Karpas-422 (cell line): ENCODE results near the gene GGACT. TPM values are rescaled to one million over a fixed set of nuclear protein-coding genes. Genes with fewer than 3 reads are reported as not detected.

Experiments used
- DNase-seq: peaks from one replicate; pipeline ENCODE4 v3.0.0-alpha.2; 2015
- H2AFZ ChIP-seq: fragments of 200-600 bp; sonication (generic); 2 replicates; pipeline ENCODE4 v1.6.1; 2014; ENCODE audit warnings: antibody characterized with exemption, low read length, mixed read lengths
- H3K27ac ChIP-seq: fragments of 200-600 bp; sonication (generic); 2 replicates; pipeline ENCODE4 v1.5.1; 2014; ENCODE audit warnings: mild to moderate bottlenecking, low read length, moderate library complexity
- H3K27me3 ChIP-seq: fragments of 200-600 bp; sonication (generic); 2 replicates; pipeline ENCODE4 v1.6.1; 2014; ENCODE audit warnings: low read length, mixed read lengths
- H3K36me3 ChIP-seq: fragments of 200-600 bp; sonication (generic); 2 replicates; pipeline ENCODE4 v1.6.1; 2014; ENCODE audit warnings: low read length, mixed read lengths; ENCODE audit not compliant: insufficient read depth
- H3K4me1 ChIP-seq: fragments of 200-600 bp; sonication (generic); 2 replicates; pipeline ENCODE4 v1.6.1; 2014; ENCODE audit warnings: mild to moderate bottlenecking, low read length, mixed read lengths
- H3K4me2 ChIP-seq: fragments of 200-600 bp; sonication (generic); 2 replicates; pipeline ENCODE4 v1.6.1; 2014; ENCODE audit warnings: low read length, low read depth, mild to moderate bottlenecking; ENCODE audit not compliant: poor library complexity, severe bottlenecking
- H3K4me3 ChIP-seq: fragments of 200-600 bp; sonication (generic); 2 replicates; pipeline ENCODE4 v1.5.1; 2014; ENCODE audit warnings: mild to moderate bottlenecking, antibody characterized with exemption, low read length, mixed read lengths
- H3K79me2 ChIP-seq: fragments of 200-600 bp; sonication (generic); 2 replicates; pipeline ENCODE4 v1.6.1; 2014; ENCODE audit warnings: mild to moderate bottlenecking, low read length, mixed read lengths
- H3K9ac ChIP-seq: fragments of 200-600 bp; sonication (generic); 2 replicates; pipeline ENCODE4 v1.6.0; 2014; ENCODE audit warnings: low read length
- H3K9me2 ChIP-seq: fragments of 200-600 bp; sonication (generic), shearing (Covaris generic); replicated peaks from 2 replicates; pipeline ENCODE4 v1.6.0; 2014; ENCODE audit warnings: mild to moderate bottlenecking, low read length, moderate library complexity; ENCODE audit not compliant: insufficient read depth
- H3K9me3 ChIP-seq: fragments of 300-700, 200-600 bp; sonication (generic); 2 replicates; pipeline ENCODE4 v1.6.1; 2014; ENCODE audit warnings: low read length, mixed read lengths
- H4K20me1 ChIP-seq: fragments of 200-600 bp; sonication (generic); 2 replicates; pipeline ENCODE4 v1.6.1; 2014; ENCODE audit warnings: mild to moderate bottlenecking, antibody characterized with exemption, low read length, low read depth; ENCODE audit not compliant: insufficient read depth
- total RNA-seq: library from RNA; depleted of rRNA; stranded (reverse); fragments of >200 nt; shearing (Covaris generic); gene quantifications from 2 replicates; pipeline ENCODE4 v1.2.3, GENCODE V29; 2014; ENCODE audit warnings: low replicate concordance

Gene GGACT
- total RNA-seq, 1 experiment from 2014 or later = 8.8 TPM

DNA sequence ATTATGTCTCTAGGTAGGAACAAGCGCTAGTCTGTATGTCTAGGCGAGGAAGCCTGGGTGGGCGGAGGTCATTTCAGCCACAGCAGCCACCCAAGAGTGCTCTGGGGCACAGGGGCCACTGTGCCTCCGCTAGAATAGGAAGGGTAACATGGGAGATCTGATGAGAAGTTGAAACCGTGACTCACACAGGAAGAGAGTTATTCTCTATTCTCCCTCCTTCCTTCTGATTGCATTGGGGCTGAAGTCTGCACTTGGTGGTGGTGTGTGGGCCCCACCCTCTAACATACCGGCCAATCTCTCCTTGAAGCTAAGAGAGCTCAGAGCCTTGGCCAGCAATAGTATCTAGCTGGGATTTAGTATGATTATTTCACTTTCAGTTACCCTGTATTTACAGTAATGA, 20.3 kb upstream of the GGACT start:
- Histone ChIP-seq H3K36me3 (no peaks in the 10 kb centered on the region), H3K4me2 (no peak overlapping the region), H2AFZ (no peak overlapping the region), H3K27ac (no peak overlapping the region; the same call in 1 of the 2 replicates), H3K9ac (no peak overlapping the region), H3K9me3 (no peaks in the 10 kb centered on the region), H3K27me3 (no peaks in the 10 kb centered on the region), H4K20me1 (no peaks in the 10 kb centered on the region), H3K4me3 (no peak overlapping the region), H3K79me2 (no peaks in the 10 kb centered on the region), H3K4me1 (peaks cover 20% of the 10 kb centered on the region), H3K9me2 (no peaks in the 10 kb centered on the region)
- DNase-seq = no peak

DNA sequence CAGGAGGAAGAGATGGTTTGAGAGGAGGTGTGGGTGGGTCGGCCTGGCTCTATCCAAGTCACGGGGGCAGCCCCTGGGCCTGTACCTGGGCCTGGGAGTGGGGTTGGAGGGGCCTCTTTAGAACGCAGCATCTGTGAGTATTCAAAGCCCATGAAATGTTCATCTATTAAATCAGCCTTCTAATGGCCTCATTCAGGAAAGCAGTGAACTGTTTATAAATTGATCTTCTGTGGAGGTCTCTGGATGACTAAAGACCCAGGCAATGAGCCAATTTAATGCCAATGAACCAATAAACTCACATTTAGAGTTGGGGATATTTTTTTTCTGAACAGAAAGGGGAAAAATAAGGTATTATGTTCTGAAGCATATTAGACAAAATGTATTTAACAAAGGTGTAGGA, 19.9 kb upstream of the GGACT start:
- Histone ChIP-seq H3K4me3 (no peak overlapping the region), H3K79me2 (no peaks in the 10 kb centered on the region), H3K9ac (no peak overlapping the region), H3K9me3 (no peaks in the 10 kb centered on the region), H2AFZ (no peak overlapping the region), H3K27ac (no peak overlapping the region), H3K4me2 (no peak overlapping the region), H3K27me3 (no peaks in the 10 kb centered on the region), H3K4me1 (peaks cover 20% of the 10 kb centered on the region), H3K9me2 (no peaks in the 10 kb centered on the region), H4K20me1 (no peaks in the 10 kb centered on the region), H3K36me3 (no peaks in the 10 kb centered on the region)
- DNase-seq = no peak

DNA sequence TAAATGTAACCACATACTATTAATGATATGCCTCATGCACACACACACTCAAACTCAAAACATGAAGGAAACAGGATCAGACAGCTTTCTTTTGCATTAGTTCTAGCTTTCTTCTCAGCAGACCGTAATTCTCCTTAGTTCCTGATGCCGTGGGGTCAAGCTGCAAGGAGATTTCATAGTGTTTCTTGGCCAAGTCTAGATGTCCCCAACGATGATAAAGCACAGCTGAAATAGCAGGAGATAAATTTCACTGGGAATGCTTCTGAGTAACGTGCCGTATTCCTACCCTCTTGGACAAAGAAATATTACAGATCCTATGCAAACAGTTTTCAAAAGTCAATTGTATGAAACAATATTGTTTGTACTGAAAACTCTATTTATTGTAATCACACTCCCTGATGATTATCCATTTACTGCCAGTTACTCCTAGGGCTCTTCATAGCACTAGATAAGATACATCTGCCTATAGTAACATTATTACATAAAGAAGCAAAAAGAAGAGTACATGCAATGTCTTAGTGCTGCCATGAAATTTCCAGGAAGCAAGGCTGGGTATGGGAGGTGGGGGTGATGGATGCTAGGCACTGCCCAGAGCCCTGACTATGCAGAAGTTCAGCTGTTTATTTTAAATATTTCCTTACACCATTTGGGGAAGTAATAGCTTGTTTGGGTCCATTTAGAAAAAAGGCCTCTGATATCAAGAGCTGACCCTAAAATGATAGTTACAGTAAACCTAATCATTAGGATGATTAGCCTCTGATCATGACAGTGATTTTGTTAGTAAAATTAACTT, 16.5 kb upstream of the GGACT start:
- Histone ChIP-seq H3K36me3 (no peaks in the 10 kb centered on the region), H3K4me1 (peaks cover 9% of the 10 kb centered on the region), H3K9me2 (no peaks in the 10 kb centered on the region), H3K27ac (no peak overlapping the region), H3K27me3 (no peaks in the 10 kb centered on the region), H3K79me2 (no peaks in the 10 kb centered on the region), H4K20me1 (no peaks in the 10 kb centered on the region), H3K9ac (no peak overlapping the region), H2AFZ (no peak overlapping the region), H3K4me2 (no peak overlapping the region), H3K4me3 (no peak overlapping the region), H3K9me3 (no peaks in the 10 kb centered on the region)
- DNase-seq = no peak

DNA sequence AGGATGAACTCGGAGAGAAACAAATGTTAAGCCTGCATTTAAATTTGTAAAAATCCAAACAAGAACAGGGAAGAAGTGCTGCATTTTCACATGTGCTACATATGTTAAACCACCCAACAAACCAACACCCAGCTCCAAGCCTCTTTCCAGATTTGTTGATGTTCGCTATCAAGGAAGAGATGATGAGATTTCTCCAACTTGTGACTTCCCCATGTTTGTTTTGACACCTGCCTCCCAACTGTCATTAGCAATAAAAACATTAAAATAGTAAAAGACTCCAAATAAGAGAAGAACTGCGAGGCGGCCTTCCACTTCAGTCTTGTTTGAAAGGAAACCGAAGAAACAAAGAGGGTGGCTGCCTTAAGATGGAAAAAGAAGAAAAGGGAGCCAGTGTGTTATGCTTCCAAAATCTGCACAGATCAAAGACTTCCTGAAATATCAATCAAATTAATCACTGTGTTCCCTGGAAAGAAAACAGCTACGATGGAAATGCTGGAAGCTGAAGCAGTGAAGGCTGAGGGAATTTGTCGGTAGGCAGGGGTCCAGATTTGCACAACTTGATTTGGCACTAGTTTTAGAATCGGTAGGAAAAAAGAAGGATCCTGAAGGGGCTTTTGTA, 14.0 kb upstream of the GGACT start:
- H4K20me1 ChIP-seq = no peaks in the 10 kb centered on the region
- H3K36me3 ChIP-seq = no peaks in the 10 kb centered on the region
- H2AFZ ChIP-seq = no peak overlapping the region
- H3K79me2 ChIP-seq = no peaks in the 10 kb centered on the region
- no peak overlapping the region for H3K9ac ChIP-seq
- H3K4me1 ChIP-seq = no peaks in the 10 kb centered on the region
- no peak overlapping the region for H3K27ac ChIP-seq
- H3K9me3 ChIP-seq = no peaks in the 10 kb centered on the region
- no peak overlapping the region for H3K4me3 ChIP-seq
- no peaks in the 10 kb centered on the region for H3K27me3 ChIP-seq
- no peaks in the 10 kb centered on the region for H3K9me2 ChIP-seq
- DNase-seq = no peak
- H3K4me2 ChIP-seq = no peak overlapping the region

DNA sequence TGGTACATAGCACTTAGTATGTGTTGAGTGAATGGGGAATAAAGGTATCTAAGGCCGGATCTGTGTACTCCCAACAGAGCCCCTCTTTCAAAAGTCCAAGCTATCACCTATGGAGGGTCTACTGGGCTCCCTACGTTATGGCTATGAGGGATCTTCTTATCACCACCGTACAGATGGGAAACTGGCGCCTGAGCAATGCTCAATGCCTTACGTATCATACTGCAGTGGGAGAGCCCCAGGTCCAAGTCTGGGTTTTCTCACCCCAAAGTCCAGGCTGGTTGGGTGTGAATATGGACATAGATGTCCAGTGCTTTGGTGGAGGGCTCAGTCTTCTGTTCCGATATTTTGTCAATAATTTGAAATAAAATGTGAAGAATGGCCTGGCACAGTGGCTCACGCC, 13.1 kb upstream of the GGACT start:
- H4K20me1 ChIP-seq = no peaks in the 10 kb centered on the region
- no peak overlapping the region for H3K9ac ChIP-seq
- no peaks in the 10 kb centered on the region for H3K4me1 ChIP-seq
- no peaks in the 10 kb centered on the region for H3K27me3 ChIP-seq
- DNase-seq = no peak
- H3K9me2 ChIP-seq = no peaks in the 10 kb centered on the region
- H3K36me3 ChIP-seq = no peaks in the 10 kb centered on the region
- H3K4me3 ChIP-seq = no peak overlapping the region
- no peak overlapping the region for H3K27ac ChIP-seq
- H2AFZ ChIP-seq = no peak overlapping the region
- no peaks in the 10 kb centered on the region for H3K9me3 ChIP-seq
- H3K79me2 ChIP-seq = no peaks in the 10 kb centered on the region
- no peak overlapping the region for H3K4me2 ChIP-seq

DNA sequence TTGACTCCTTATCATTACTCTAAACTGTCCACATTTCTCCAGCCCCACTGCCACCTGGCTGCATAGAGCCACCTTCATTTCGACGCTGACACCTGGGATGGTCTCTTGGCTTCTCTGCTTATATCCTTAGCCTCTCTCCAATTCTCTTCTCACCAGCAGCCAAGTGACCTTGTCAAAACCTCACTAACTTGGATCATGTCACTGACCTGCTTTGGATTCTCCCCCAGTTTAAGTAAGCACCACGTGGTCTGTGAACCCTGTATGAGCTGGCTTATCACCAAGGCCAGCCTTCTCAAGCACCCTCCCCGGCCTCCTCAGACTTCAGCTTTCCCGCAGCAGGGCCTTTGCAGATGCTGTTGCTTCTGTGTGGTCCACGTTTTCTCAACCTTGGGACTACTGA, 12.3 kb upstream of the GGACT start:
- Histone ChIP-seq H3K9me3 (no peaks in the 10 kb centered on the region), H3K79me2 (no peaks in the 10 kb centered on the region), H3K4me1 (no peaks in the 10 kb centered on the region), H3K27me3 (no peaks in the 10 kb centered on the region), H3K4me2 (no peak overlapping the region), H3K27ac (no peak overlapping the region), H2AFZ (no peak overlapping the region), H3K9ac (no peak overlapping the region), H3K9me2 (no peaks in the 10 kb centered on the region), H3K36me3 (no peaks in the 10 kb centered on the region), H3K4me3 (no peak overlapping the region), H4K20me1 (no peaks in the 10 kb centered on the region)
- no peak for DNase-seq

DNA sequence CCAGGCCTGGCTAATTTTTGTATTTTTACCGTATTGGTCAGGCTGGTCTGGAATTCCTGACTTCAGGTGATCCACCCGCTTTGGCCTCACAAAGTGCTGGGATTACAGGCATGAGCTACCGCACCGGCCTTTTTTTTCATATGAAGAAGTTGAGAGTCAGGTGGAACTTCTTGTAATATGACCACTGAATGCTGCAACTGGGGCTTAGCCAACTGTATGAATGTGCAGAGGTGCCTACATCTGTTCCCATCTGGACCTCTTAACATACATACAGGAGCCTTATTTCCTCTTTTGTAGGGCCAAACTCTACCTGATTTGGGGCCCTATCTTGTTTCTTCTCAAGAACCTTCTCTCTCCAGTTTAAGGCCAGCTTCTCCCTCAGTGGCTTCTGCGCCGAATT, 11.9 kb upstream of the GGACT start:
- H3K36me3 ChIP-seq = no peaks in the 10 kb centered on the region

DNA sequence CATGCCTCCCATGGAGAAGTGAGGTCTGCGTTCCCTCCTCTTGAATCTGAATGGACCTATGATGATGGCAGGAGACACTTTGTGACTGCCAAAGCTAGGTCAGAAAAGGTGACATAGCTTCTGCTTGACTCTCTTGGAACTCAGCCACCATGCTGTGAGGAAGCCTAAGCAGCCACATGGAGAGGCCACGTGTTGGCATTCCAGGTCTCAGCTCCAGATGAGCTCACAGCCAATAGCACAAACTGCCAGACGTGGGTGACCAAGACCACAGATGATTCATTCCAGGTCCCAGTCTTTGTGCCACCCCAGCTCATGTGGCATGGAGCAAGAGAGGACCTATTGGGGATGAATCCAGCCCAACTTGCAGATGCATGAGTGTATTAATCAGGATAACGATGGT, 8.7 kb upstream of the GGACT start:
- no peak overlapping the region for H3K4me2 ChIP-seq
- H3K4me1 ChIP-seq = no peaks in the 10 kb centered on the region
- H3K27ac ChIP-seq = no peak overlapping the region
- H3K9ac ChIP-seq = no peak overlapping the region
- no peaks in the 10 kb centered on the region for H3K36me3 ChIP-seq
- no peak overlapping the region for H3K4me3 ChIP-seq
- no peaks in the 10 kb centered on the region for H3K27me3 ChIP-seq
- H3K79me2 ChIP-seq = no peaks in the 10 kb centered on the region
- DNase-seq = no peak
- no peaks in the 10 kb centered on the region for H4K20me1 ChIP-seq
- no peaks in the 10 kb centered on the region for H3K9me2 ChIP-seq
- no peak overlapping the region for H2AFZ ChIP-seq
- H3K9me3 ChIP-seq = no peaks in the 10 kb centered on the region

More for the DNA sequence above, 11.9 kb upstream of the GGACT start:
- H3K9ac ChIP-seq = no peak overlapping the region
- DNase-seq = no peak
- H3K9me3 ChIP-seq = no peaks in the 10 kb centered on the region
- H3K4me3 ChIP-seq = no peak overlapping the region
- no peak overlapping the region for H3K27ac ChIP-seq
- no peak overlapping the region for H3K4me2 ChIP-seq
- no peaks in the 10 kb centered on the region for H3K9me2 ChIP-seq
- H3K4me1 ChIP-seq = no peaks in the 10 kb centered on the region
- no peaks in the 10 kb centered on the region for H4K20me1 ChIP-seq
- no peak overlapping the region for H2AFZ ChIP-seq
- no peaks in the 10 kb centered on the region for H3K27me3 ChIP-seq
- H3K79me2 ChIP-seq = no peaks in the 10 kb centered on the region
